ENCODE measurements around the gene KNG1. TPM values are rescaled to one million over a fixed set of nuclear protein-coding genes. Genes with fewer than 3 reads are reported as not detected.
"Not testable (repeated sequence)": the region's sequence is repeated elsewhere in the genome, so short reads cannot be mapped to it uniquely, and the experiment has no call there.

The KNG1 gene
- total RNA-seq, 2 donors from 2014 or later, result 1.0 to 1.2 TPM

GRCh38 chr3:186678604-186679003, 38.6 kb upstream of the KNG1 start:
- TF ChIP-seq, protein P1, sequence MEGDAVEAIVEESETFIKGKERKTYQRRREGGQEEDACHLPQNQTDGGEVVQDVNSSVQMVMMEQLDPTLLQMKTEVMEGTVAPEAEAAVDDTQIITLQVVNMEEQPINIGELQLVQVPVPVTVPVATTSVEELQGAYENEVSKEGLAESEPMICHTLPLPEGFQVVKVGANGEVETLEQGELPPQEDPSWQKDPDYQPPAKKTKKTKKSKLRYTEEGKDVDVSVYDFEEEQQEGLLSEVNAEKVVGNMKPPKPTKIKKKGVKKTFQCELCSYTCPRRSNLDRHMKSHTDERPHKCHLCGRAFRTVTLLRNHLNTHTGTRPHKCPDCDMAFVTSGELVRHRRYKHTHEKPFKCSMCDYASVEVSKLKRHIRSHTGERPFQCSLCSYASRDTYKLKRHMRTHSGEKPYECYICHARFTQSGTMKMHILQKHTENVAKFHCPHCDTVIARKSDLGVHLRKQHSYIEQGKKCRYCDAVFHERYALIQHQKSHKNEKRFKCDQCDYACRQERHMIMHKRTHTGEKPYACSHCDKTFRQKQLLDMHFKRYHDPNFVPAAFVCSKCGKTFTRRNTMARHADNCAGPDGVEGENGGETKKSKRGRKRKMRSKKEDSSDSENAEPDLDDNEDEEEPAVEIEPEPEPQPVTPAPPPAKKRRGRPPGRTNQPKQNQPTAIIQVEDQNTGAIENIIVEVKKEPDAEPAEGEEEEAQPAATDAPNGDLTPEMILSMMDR (IDR thresholded peaks at IDR 0.05), result no peak

GRCh38 chr3:186679151-186679550, 38.0 kb upstream of the KNG1 start:
- Histone ChIP-seq H3K27ac (no peak overlapping the region), H3K36me3 (no peaks in the 10 kb centered on the region)

More at GRCh38 chr3:186678604-186679003, 38.6 kb upstream of the KNG1 start:
- H3K9ac ChIP-seq (ENCODE audit: low read depth in 2 of 2, low read length in 2 of 2), result no peak overlapping the region
- no peak overlapping the region for H3K4me3 ChIP-seq
- no peak for DNase-seq
- intact Hi-C loops (cut with DNase I), result no loop called here
- H3K4me1 ChIP-seq, result no peaks in the 10 kb centered on the region
- no peak overlapping the region for H3K27ac ChIP-seq
- H3K9me3 ChIP-seq, result no peaks in the 10 kb centered on the region
- H3K27me3 ChIP-seq, result no peaks in the 10 kb centered on the region
- no peaks in the 10 kb centered on the region for H3K36me3 ChIP-seq

DNA sequence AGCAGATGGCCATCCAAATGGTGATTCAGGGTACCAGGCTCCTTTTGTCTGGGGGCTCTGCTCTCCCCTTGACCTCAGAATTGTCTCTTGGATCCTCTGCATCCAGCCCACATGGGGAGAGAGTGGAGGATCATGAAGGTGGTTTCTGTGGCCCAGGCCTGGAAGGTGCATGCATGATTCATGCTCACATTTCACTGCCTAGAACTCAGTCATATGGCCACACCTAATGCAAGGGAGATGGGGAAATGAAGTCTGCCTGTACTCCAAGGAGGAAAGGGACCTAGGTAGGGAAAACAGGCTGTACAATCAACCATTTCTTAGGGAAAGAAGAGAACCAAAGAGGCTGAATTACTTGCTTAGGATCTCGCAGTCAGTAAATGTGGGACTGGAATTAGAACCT, 36.3 kb upstream of the KNG1 start:
- no peak overlapping the region for H3K9ac ChIP-seq (ENCODE audit: low read depth in 2 of 2, low read length in 2 of 2)
- DNase-seq, result no peak
- H3K27ac ChIP-seq, result no peak overlapping the region
- no peak overlapping the region for H3K4me3 ChIP-seq
- no peaks in the 10 kb centered on the region for H3K27me3 ChIP-seq
- intact Hi-C loops (cut with DNase I), result no loop called here
- H3K9me3 ChIP-seq, result no peaks in the 10 kb centered on the region
- H3K36me3 ChIP-seq, result no peaks in the 10 kb centered on the region
- TF ChIP-seq, protein P1 (IDR thresholded peaks at IDR 0.05), result no peak
- H3K4me1 ChIP-seq, result no peaks in the 10 kb centered on the region

More at GRCh38 chr3:186679151-186679550, 38.0 kb upstream of the KNG1 start:
- no peak overlapping the region for H3K4me3 ChIP-seq
- H3K4me1 ChIP-seq, result no peaks in the 10 kb centered on the region
- no peaks in the 10 kb centered on the region for H3K27me3 ChIP-seq
- TF ChIP-seq, protein P1 (IDR thresholded peaks at IDR 0.05), result no peak
- no peak for DNase-seq
- intact Hi-C loops (cut with DNase I), result no loop called here
- no peaks in the 10 kb centered on the region for H3K9me3 ChIP-seq
- no peak overlapping the region for H3K9ac ChIP-seq (ENCODE audit: low read depth in 2 of 2, low read length in 2 of 2)

- H3K27ac ChIP-seq, result no peak overlapping the region
- H3K36me3 ChIP-seq, result no peaks in the 10 kb centered on the region
- TF ChIP-seq, protein P1 (IDR thresholded peaks at IDR 0.05), result no peak
- no peak overlapping the region for H3K4me3 ChIP-seq
- H3K4me1 ChIP-seq, result no peaks in the 10 kb centered on the region
- intact Hi-C loops (cut with DNase I), result no loop called here
- no peaks in the 10 kb centered on the region for H3K9me3 ChIP-seq
- H3K27me3 ChIP-seq, result no peaks in the 10 kb centered on the region
- H3K9ac ChIP-seq (ENCODE audit: low read depth in 2 of 2, low read length in 2 of 2), result no peak overlapping the region
- DNase-seq, result no peak
These were observed 34.3 kb upstream of the KNG1 start for GRCh38 chr3:186682812-186683211.

GRCh38 chr3:186683979-186684378, 33.2 kb upstream of the KNG1 start:
- no peaks in the 10 kb centered on the region for H3K9me3 ChIP-seq
- H3K27ac ChIP-seq, result no peak overlapping the region
- H3K36me3 ChIP-seq, result no peaks in the 10 kb centered on the region
- no peak overlapping the region for H3K4me3 ChIP-seq
- intact Hi-C loops (cut with DNase I), result no loop called here
- H3K4me1 ChIP-seq, result no peaks in the 10 kb centered on the region
- TF ChIP-seq, protein P1 (IDR thresholded peaks at IDR 0.05), result no peak
- no peak overlapping the region for H3K9ac ChIP-seq (ENCODE audit: low read depth in 2 of 2, low read length in 2 of 2)
- H3K27me3 ChIP-seq, result no peaks in the 10 kb centered on the region
- no peak for DNase-seq

GRCh38 chr3:186686475-186686874, 30.7 kb upstream of the KNG1 start:
- intact Hi-C loops (cut with DNase I); DNase-seq: not testable (repeated sequence)

More at GRCh38 chr3:186686475-186686874, 30.7 kb upstream of the KNG1 start:
- H3K27me3 ChIP-seq; H3K4me1 ChIP-seq; H3K9me3 ChIP-seq; H3K27ac ChIP-seq; H3K36me3 ChIP-seq; H3K4me3 ChIP-seq; H3K9ac ChIP-seq (ENCODE audit: low read depth in 2 of 2, low read length in 2 of 2): not testable (repeated sequence)

Measured in colonic mucosa (tissue), 4 donors.